Adrenal gland (tissue), 12 donors: ENCODE measurements around the gene GRIN3B. TPM values are rescaled to one million over a fixed set of nuclear protein-coding genes. Genes with fewer than 3 reads are reported as not detected.

Experiments
- DNase-seq, 7 donors: peaks; one replicate each; pipeline ENCODE4 v3.0.0-alpha.2; 2019 to 2020
- H3K27ac ChIP-seq, 5 donors: fragments of 200-600 bp; sonication (generic) in 4 of 5; 1 replicate in 3 of 5; 2 replicates in 2 of 5; pipeline versions ENCODE4 v1.5.1 to v1.8.0; 2016 to 2020; ENCODE audit warnings: mild to moderate bottlenecking in 1 of 5
- H3K27me3 ChIP-seq: fragments of 200-600 bp; 2 replicates; pipeline ENCODE4 v1.8.0; 2021
- H3K36me3 ChIP-seq, 2 donors: fragments of 200-600 bp; replicated peaks in 1 of 2; 1 replicate in 1 of 2; 2 replicates in 1 of 2; pipeline versions ENCODE4 v1.5.1 to v1.8.0; 2018 to 2022
- H3K4me1 ChIP-seq, 2 donors: fragments of 200-600 bp; replicated peaks in 1 of 2; 1 replicate in 1 of 2; 2 replicates in 1 of 2; pipeline versions ENCODE4 v1.5.1 to v1.8.0; 2018 to 2021
- H3K4me3 ChIP-seq, 4 donors: fragments of 200-600 bp; sonication (generic) in 3 of 4; one replicate each; pipeline ENCODE4 v1.5.1; 2016 to 2018
- H3K9me3 ChIP-seq, 3 donors: fragments of 200-600 bp; sonication (generic) in 1 of 3; replicated peaks in 1 of 3; 1 replicate in 2 of 3; 2 replicates in 1 of 3; pipeline versions ENCODE4 v1.5.1 to v1.8.0; 2016 to 2021
- POLR2A ChIP-seq, 2 donors: fragments of 450-650 bp; IDR thresholded peaks; one replicate each; pipeline ENCODE4 v1.6.1; 2017; ENCODE audit warnings: antibody characterized with exemption in 2 of 2, mild to moderate bottlenecking in 2 of 2, moderate library complexity in 1 of 2
- WGBS, 4 donors: extraction: QIAGEN DNeasy Blood & Tissue Kit in 2 of 4; methylation state at CpG; one replicate each; pipeline versions ENCODE4 v1.1.5 to v1.1.7; 2013 to 2017; 5-methylcytosine and 5-hydroxymethylcytosine counted together
- intact Hi-C, 2 donors: fragments of 100-400 bp; cut with DNase I; formaldehyde crosslinking; loops; one replicate each; pipeline versions ENCODE4 v1.14.1 to v1.15.0; 2022 to 2023
- polyA plus RNA-seq, 3 donors: library from polyadenylated mRNA; stranded (reverse); fragments of 200-250 nt in 2 of 3; fragments of 350-450 nt in 1 of 3; fragmentation: Illumina TruSeq in 1 of 3; extraction: RNeasy Lipid Tissue Mini Kit (QIAGEN cat#74804) in 1 of 3; gene quantifications; one replicate each; pipeline ENCODE4 v1.2.3, GENCODE V29; 2013 to 2014
- total RNA-seq, 9 donors: library from RNA; depleted of rRNA in 4 of 9; stranded (reverse); fragments of >200 nt in 4 of 9; fragments of 120-200 nt in 1 of 9; fragmentation: NEBNext Ultra II Directional in 1 of 9; extraction: Animal tissue kit (Norgen Biotek cat#: 25700) in 1 of 9; gene quantifications; one replicate each; pipeline versions ENCODE4 v1.1.0 to v1.2.4, GENCODE V29; 2013 to 2023
- TF ChIP-seq, protein P1 (sequence below), 6 experiments: fragments of 450-650 bp in 4 of 6; fragments of 200-600 bp in 2 of 6; sonication (generic) in 1 of 6; IDR thresholded peaks; 1 replicate in 5 of 6; 2 replicates in 1 of 6; pipeline versions ENCODE4 v1.5.1 to v1.8.0; 2016 to 2021; ENCODE audit warnings: antibody characterized with exemption in 6 of 6, mild to moderate bottlenecking in 2 of 6, moderate library complexity in 1 of 6
- donor health status: healthy with polysubstance abuse.
- donor health status: Bipolar disorder and iron deficiency.
- donor health status: DM: yes; HTN: yes; CAD: no.
- donor health status: DM: no; HTN: no; CAD: no.
- donor health status: DM: no; HTN: no; CAD: no.
- donor health status: DM: yes; HTN: yes; CAD: no.

The GRIN3B gene
- total and polyA plus RNA-seq, 12 donors, result 0.08 to 0.24 (median 0.16) TPM; not detected in 8

GRCh38 chr19:1002600-1002999 is 2.4 kb downstream of the GRIN3B start:
- DNase-seq, result no peak
- Histone ChIP-seq H3K9me3 (no peaks in the 10 kb centered on the region), H3K4me3 (no peak overlapping the region), H3K27ac (no peak overlapping the region), H3K36me3 (no peaks in the 10 kb centered on the region), H3K27me3 (peaks cover 18% of the 10 kb centered on the region), H3K4me1 (peaks cover 0 to 3% of the 10 kb centered on the region in 2 donors)
- intact Hi-C loops, result no loop called here
- 79 to 84% (median 80%) methylated on average over 4 of the region's 4 CpGs for WGBS, 4 donors
- TF ChIP-seq, protein P1, sequence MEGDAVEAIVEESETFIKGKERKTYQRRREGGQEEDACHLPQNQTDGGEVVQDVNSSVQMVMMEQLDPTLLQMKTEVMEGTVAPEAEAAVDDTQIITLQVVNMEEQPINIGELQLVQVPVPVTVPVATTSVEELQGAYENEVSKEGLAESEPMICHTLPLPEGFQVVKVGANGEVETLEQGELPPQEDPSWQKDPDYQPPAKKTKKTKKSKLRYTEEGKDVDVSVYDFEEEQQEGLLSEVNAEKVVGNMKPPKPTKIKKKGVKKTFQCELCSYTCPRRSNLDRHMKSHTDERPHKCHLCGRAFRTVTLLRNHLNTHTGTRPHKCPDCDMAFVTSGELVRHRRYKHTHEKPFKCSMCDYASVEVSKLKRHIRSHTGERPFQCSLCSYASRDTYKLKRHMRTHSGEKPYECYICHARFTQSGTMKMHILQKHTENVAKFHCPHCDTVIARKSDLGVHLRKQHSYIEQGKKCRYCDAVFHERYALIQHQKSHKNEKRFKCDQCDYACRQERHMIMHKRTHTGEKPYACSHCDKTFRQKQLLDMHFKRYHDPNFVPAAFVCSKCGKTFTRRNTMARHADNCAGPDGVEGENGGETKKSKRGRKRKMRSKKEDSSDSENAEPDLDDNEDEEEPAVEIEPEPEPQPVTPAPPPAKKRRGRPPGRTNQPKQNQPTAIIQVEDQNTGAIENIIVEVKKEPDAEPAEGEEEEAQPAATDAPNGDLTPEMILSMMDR (IDR thresholded peaks at IDR 0.05), result no peak
- TF ChIP-seq POLR2A (IDR thresholded peaks at IDR 0.05), result no peak

DNA sequence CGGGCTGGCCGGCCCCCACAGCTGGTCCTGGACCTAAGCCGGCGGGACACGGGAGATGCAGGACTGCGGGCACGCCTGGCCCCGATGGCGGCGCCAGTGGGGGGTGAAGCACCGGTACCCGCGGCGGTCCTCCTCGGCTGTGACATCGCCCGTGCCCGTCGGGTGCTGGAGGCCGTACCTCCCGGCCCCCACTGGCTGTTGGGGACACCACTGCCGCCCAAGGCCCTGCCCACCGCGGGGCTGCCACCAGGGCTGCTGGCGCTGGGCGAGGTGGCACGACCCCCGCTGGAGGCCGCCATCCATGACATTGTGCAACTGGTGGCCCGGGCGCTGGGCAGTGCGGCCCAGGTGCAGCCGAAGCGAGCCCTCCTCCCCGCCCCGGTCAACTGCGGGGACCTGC is 3.1 kb downstream of the GRIN3B start:
- Histone ChIP-seq H3K27ac (no peak overlapping the region), H3K4me3 (no peak overlapping the region), H3K27me3 (peaks cover 16% of the 10 kb centered on the region), H3K4me1 (peaks cover 0 to 3% of the 10 kb centered on the region in 2 donors), H3K9me3 (no peaks in the 10 kb centered on the region), H3K36me3 (no peaks in the 10 kb centered on the region)
- TF ChIP-seq, protein P1 (IDR thresholded peaks at IDR 0.05), result no peak
- TF ChIP-seq POLR2A (IDR thresholded peaks at IDR 0.05), result no peak
- WGBS, 4 donors, result 82 to 100% (median 87%) methylated on average over 1 to 37 of the region's 37 CpGs; no CpG with 5 or more reads in 1 of the 4 donors
- no peak for DNase-seq
- intact Hi-C loops, result no loop called here

GRCh38 chr19:1004204-1004802 is 4.1 kb downstream of the GRIN3B start:
- no peak overlapping the region for H3K4me3 ChIP-seq
- peaks cover 0 to 3% of the 10 kb centered on the region in 2 donors for H3K4me1 ChIP-seq
- no peak overlapping the region for H3K27ac ChIP-seq
- intact Hi-C loops, result no loop called here
- no peaks in the 10 kb centered on the region for H3K9me3 ChIP-seq
- DNase-seq, result no peak
- peaks cover 12% of the 10 kb centered on the region for H3K27me3 ChIP-seq
- TF ChIP-seq, protein P1 (IDR thresholded peaks at IDR 0.05), result no peak
- no peak for TF ChIP-seq POLR2A (IDR thresholded peaks at IDR 0.05)
- 60 to 83% (median 71%) methylated on average over 3 to 32 of the region's 32 CpGs for WGBS, 4 donors
- no peaks in the 10 kb centered on the region for H3K36me3 ChIP-seq

GRCh38 chr19:1004803-1005664 is 4.8 kb downstream of the GRIN3B start:
- intact Hi-C loops, result no loop called here
- TF ChIP-seq POLR2A (IDR thresholded peaks at IDR 0.05), result no peak
- TF ChIP-seq, protein P1 (IDR thresholded peaks at IDR 0.05), result no peak
- DNase-seq, result no peak
- H3K9me3 ChIP-seq, result no peaks in the 10 kb centered on the region
- no peak overlapping the region for H3K4me3 ChIP-seq
- no peak overlapping the region for H3K27ac ChIP-seq
- H3K36me3 ChIP-seq, result peaks cover 0 to 6% of the 10 kb centered on the region in 2 donors
- peaks cover 0 to 3% of the 10 kb centered on the region in 2 donors for H3K4me1 ChIP-seq
- WGBS, 4 donors, result 84 to 88% (median 86%) methylated on average over 32 to 70 of the region's 70 CpGs
- peaks cover 8% of the 10 kb centered on the region for H3K27me3 ChIP-seq
